Hematopoietic multipotent progenitor cell (in vitro differentiated cells): ENCODE data around the gene SDSL. TPM values are rescaled to one million over a fixed set of nuclear protein-coding genes. Genes with fewer than 3 reads are reported as not detected.

ENCODE experiments used
- DNase-seq, 3 donors: peaks; one replicate each; pipeline ENCODE4 v3.0.0-alpha.2; 2011 to 2015; ENCODE audit warnings: low read depth in 2 of 3, low spot score in 2 of 3
- total RNA-seq: library from RNA; depleted of rRNA; stranded (reverse); fragments of >200 nt; gene quantifications from one replicate; pipeline ENCODE4 v1.2.3, GENCODE V29; 2012

Gene SDSL
- total RNA-seq, 1 donor, result 16.2 TPM

- DNase-seq, result no peak
Measured at GRCh38 chr12:113466454-113467141, 44.4 kb downstream of the SDSL start.

DNA sequence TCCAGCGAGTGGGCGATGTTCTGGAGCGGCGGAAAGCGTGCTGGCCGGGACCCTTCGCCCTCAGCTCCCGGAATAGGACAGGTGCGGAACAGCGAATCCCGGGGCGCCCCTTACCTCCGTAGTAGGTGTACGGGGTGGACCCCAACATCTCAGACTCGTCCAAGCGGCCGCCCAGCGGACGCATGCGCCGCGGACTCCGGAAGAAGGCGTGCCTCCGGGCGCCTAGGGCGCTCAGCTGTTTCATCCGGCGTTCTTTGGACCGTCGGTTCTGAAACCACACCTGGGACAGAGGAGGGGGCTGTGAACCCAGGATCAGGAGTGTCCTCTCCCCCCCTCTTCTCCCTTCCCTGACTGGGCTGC lies 44.9 kb downstream of the SDSL start:
- DNase-seq, result no peak

DNA sequence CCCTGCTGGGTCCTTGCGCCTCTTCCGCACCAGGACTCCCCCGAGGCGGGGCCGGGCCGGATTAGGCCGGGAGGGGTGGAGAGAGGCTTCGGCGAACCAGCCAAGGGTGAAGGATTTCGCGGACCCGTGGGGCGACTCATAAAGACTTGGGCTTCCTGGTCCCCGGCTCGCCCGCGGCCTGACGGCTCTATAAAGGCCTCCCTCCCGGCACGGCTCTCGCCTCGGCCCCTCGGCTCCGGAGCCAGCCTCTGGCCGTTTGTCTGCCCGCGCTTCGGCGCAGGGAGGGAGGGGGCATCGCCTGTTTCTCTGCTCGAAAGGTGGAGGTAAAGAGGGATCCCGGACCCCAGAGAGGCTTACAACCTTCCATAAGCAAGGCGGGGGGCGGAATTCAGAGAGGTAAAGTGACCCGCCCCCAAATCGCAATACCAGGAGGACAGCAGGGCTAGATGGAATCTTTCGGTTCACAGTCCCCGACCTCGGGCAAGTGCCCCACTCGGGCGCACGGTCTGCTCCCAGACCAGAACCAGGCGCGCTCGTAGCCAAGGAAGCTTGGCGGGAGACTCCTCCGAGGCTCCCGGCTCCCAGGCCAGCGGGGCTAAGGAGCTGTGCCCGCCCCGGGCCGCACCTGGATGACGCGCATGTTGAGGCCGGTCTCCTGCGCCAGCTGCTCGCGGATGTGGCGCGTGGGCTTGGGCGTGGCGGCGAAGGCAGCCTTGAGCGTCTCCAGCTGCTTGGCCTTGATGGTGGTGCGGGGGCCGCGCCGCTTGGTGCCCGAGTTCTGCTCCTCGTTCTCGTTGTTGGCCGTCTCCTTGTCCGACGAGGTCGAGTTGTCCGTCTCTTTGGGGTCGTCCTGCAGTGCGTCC lies 45.6 kb downstream of the SDSL start:
- DNase-seq, result no peak

DNA sequence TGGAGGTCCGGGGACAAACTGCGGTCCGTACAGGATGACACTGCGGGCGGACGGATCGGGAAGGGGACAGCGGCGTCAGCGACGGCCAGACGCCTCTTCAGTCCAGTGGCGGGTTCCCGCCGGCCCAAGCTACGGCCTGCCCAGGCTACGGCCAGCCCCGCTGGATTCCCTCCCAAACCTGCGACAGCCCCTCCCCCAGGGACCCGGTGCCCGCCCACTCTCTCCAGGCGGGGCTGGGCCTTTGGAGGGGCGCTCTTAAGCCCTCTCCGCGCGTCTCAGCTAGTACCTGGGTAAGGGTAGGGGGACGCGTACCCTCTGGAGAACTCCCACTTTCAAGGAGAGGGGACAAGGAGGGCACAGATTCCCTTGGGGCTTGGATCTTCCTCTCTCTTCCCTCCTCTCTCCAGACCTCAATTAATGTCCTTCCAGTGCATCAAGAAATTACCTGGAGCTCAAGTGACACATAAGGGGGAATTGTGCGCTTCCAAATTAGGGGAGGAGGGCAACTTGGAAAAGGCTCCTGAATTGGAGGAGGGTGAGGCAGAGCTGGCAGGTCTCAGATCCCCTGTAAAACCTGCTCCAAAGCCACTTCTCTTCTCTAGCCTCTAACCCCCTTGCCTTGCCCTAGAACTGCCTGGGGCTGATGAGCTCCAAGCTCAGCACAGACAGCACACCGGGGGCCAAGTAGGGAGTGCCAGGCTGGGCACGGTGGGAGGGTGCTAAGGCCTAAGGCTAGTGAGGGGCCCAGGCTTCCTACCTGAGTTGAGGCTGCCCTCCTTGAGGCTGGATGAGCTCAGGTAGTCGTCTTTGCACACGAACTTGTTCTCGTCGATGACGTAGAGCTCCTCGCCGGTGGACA lies 46.4 kb downstream of the SDSL start:
- no peak for DNase-seq

- no peak for DNase-seq
Measured at GRCh38 chr12:113469224-113469948, 47.2 kb downstream of the SDSL start.

DNA sequence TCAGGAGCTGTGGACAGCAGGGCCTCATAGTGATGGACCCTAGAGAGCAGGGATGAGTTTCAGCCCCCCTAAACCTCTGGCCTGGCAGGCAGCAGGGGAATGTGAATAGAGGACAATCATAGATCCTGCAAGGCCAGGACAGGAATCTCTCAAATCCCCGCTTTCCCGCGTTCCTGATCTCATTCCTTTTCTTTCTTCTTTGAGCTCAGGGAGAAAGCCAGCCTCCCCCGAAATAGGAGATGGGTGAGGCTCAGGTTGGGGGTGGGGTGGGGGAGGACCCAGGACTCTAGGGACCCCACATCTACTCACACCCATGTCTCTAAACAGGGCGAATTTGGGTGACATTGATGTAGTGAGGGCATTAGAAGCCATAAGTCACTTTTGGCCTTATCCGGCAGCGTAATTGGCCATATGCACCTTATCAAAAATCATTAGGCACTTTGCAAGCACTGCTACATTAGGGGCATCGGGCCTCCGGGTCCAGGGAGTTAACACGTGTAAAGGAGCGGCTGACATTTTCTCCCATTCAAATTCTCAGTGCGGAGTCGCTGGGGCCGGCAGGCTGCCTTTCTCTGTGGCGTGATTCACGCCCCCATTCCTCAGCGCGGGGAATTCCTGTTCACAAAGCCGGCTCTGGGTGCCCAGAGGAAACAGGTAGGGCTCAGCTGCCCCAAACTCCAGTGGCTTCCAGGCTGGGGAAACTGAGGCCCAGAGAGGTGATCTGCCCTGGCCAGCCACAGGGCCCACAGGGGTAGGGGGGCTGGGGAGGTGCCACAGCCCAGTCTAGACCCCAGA lies 48.0 kb downstream of the SDSL start:
- no peak for DNase-seq

DNA sequence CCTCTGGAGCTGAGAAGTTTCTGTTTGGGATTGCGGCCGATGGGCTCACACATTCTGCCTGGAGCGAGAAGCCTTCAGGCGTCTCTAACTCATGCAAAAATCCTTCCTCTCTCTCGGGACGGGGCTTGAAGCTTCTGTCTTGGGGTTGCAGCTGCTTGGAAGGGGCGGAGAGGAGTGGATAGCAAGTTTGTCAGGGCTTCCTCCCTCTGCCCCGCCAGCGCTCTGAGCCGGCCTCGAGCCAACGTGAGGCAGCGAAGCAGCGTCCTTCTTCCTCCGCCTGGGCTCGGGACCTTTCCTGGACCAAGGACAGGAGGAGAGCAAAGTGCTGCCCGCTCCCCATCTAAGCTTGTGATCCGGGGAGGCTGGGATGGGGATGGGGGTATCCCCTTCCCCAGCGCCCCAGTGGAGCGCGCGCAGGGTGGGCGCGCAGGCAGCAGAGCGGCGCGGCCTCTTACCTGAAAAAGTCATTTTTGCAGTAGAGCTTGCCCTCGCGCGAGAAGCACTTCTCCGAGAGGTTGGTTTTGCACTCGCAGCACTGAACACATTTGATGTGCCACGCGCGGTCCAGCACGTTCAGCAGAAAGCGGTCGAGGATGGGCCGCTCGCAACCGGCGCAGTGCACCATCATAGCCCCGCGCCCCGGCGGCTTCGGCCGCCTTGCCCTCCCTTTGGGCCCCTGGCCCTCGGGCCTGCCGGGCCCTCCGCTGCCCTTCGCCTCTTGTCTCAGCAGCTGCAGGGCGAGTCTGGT lies 48.9 kb downstream of the SDSL start:
- no peak for DNase-seq

- DNase-seq, result no peak
Measured at GRCh38 chr12:113471619-113472171, 49.5 kb downstream of the SDSL start, which contains the start of gene LHX5. LHX5 (minus strand) TSS chr12:113471871; CDS start chr12:113471498, 373 bp downstream.

DNA sequence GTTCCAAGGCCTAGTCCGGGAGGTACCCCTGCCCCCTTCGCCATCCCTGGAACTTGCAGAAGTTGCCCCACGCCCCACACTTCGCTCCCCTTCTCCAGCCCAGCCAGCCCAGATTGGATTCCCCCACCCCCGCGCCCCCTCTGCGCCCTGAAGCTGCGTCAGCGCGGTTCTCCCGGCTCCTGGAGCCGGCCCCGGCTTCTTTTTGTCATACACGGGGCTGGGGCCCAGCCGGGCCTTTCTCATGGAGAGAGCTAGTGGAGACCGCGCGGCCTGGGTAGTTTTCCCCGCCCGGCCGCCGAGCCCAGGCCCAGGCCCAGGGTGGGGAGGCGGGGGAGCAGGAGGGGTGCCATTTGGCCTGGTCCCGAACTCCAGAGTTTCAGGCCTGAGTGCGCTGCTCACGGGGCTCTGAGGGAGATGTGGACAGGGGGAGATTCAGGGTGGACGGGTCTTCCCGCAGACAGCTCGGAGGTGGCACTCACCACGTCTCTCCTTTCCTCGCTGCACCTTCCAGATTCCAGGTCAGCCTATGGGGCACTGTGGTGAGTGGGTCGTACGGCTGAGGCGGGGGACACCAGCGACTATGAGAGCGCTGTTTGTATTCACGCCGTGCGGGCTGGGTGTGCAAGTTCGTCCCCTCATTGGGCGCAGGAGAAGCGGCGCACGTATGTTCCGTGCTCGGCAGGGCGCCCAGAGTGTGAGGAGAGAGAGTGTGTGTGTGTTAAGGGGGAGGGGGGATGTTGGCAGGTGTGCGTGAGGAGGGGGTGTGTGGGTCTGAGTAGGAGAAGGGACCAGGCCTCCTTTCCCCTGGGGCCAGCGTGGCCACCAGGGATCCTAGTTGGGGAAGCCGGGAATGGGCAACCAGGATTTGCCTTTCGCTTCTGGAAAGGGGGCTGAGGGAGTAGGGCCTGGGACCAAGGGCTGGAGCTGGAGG lies 50.3 kb downstream of the SDSL start:
- DNase-seq, result no peak

- no peak for DNase-seq
Measured at GRCh38 chr12:113473400-113473799, 51.2 kb downstream of the SDSL start.

- DNase-seq, result no peak
Measured at GRCh38 chr12:113473942-113474341, 51.8 kb downstream of the SDSL start.

DNA sequence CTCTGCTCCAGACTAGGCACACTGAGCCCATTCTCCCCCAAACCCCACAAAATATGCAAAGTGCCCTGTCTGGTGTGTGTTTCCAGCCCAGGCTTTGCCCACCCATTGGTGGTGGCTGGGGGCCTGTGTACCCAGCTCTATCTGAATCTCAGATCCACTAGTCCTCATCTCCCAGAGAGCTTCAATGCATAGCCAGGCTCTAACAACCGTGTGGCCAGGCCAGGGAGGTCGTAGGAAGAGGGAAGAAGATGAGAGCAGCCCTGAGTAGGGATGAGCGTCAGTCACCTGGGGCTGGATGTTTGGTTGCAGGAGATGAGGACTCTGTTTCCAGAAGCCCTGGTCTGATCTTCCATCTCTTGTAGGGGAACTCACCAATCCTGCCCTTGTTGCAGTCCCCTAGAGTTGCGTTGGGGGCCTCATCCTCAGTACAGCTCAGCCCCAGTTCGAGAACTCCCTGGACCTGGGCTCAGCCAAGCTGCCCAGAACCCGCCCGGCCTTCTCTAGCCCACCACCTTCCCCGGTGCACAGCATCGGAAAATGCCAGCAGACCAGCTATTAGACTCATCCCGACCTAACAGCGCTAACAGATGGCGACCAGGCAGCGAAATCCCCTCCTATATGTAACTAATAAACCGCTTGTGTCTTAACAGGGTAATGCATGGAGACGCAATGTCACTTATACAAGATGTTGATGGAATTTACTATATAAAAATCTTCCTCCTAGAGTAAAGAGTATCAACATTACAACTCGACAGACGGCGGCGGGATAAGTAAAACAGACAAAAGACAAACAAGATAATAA lies 52.7 kb downstream of the SDSL start:
- no peak for DNase-seq

DNA sequence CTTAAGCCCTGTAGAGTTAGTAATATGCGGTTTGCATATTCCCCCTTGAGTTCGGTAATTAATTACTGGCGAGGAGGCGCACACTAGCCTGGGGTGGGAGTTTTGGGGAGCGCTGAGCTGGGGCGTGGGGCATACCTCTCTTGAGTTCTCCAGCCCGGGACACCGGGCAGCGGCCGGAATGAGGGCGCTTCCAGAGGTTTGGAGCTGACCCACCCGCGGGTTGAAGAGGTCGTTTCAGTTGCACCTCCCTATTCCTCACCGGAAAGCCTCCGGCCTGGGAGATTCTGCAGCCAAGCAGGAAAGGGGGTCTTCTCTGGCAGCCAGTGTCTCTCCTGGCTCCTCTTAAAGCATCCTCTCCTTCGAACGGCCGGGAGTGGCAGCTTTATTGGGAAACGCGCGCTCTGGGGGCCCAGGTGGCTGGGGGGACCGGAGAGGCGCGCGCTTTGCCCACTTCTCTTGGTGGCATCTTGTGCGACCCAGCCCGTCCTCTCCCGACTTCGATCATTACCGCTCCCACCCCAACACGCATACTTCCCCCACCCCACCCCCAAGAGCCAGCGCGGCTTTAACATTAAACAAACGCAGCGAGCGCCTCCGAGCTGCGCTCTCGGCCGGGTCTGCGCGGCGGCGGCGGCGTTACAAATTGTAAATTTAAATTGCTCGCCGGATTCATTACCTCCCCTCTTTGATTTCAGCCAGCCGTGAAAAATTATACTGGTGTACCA lies 53.4 kb downstream of the SDSL start:
- DNase-seq, result no peak

GRCh38 chr12:113476176-113476986 lies 54.2 kb downstream of the SDSL start:
- DNase-seq, result no peak

GRCh38 chr12:113477171-113477841 lies 55.1 kb downstream of the SDSL start:
- DNase-seq, result no peak
